Mesenchymal stem cell (in vitro differentiated cells and primary cell): ENCODE data around the gene MAST2.
A peak's percentile ranks its signal among the peaks of the same experiment; 100 is the strongest.

Experiments used
- DNase-seq: peaks from one replicate; pipeline ENCODE4 v3.0.0-alpha.2; 2013
- H2AFZ ChIP-seq: one replicate; pipeline ENCODE4 v1.6.1; 2013; ENCODE audit warnings: low read depth, mild to moderate bottlenecking, control low read depth, inconsistent platforms, low read length, moderate library complexity
- H2AK5ac ChIP-seq: 2 replicates; pipeline ENCODE4 v1.6.1; 2013; ENCODE audit warnings: low read length, moderate library complexity, mild to moderate bottlenecking, inconsistent platforms; ENCODE audit not compliant: severe bottlenecking
- H2BK120ac ChIP-seq: one replicate; pipeline ENCODE4 v1.6.1; 2013; ENCODE audit warnings: low read depth, mild to moderate bottlenecking, inconsistent platforms, low read length, moderate library complexity
- H2BK12ac ChIP-seq, 2 experiments: one replicate each; pipeline ENCODE4 v1.6.1; 2013; ENCODE audit warnings: inconsistent platforms in 2 of 2, low read length in 2 of 2, mild to moderate bottlenecking in 2 of 2, moderate library complexity in 2 of 2, control low read depth in 1 of 2
- H2BK15ac ChIP-seq: one replicate; pipeline ENCODE4 v1.6.1; 2013; ENCODE audit warnings: mild to moderate bottlenecking, low read depth, inconsistent platforms; ENCODE audit not compliant: poor library complexity, severe bottlenecking
- H2BK5ac ChIP-seq: 2 replicates; pipeline ENCODE4 v1.6.1; 2013; ENCODE audit warnings: low read depth, mild to moderate bottlenecking, low read length, control low read depth, inconsistent platforms; ENCODE audit not compliant: poor library complexity, severe bottlenecking
- H3K14ac ChIP-seq, 2 experiments: one replicate each; pipeline ENCODE4 v1.6.1; 2013; ENCODE audit warnings: inconsistent platforms in 2 of 2, low read length in 2 of 2, control low read depth in 1 of 2, mild to moderate bottlenecking in 1 of 2, moderate library complexity in 1 of 2
- H3K18ac ChIP-seq, 2 experiments: one replicate each; pipeline ENCODE4 v1.6.1; 2013; ENCODE audit warnings: inconsistent platforms in 2 of 2, low read length in 2 of 2, control low read depth in 1 of 2, low read depth in 1 of 2, mild to moderate bottlenecking in 1 of 2
- H3K23ac ChIP-seq, 2 experiments: one replicate each; pipeline ENCODE4 v1.6.1; 2013; ENCODE audit warnings: inconsistent platforms in 2 of 2, low read length in 2 of 2, mild to moderate bottlenecking in 2 of 2, moderate library complexity in 2 of 2, control low read depth in 1 of 2
- H3K27ac ChIP-seq: 2 replicates; pipeline ENCODE4 v1.5.1; 2013; ENCODE audit warnings: mild to moderate bottlenecking, moderate library complexity, low read length, control low read depth, inconsistent platforms; ENCODE audit not compliant: poor library complexity, severe bottlenecking
- H3K27me3 ChIP-seq, 2 experiments: 2 replicates each; pipeline versions ENCODE4 v1.6.1 to v1.7.0; 2013; ENCODE audit warnings: low read length in 2 of 2, mild to moderate bottlenecking in 2 of 2, moderate library complexity in 2 of 2, control low read depth in 1 of 2, inconsistent platforms in 1 of 2; ENCODE audit not compliant: control insufficient read depth in 1 of 2, insufficient read depth in 1 of 2
- H3K36me3 ChIP-seq, 2 experiments: 2 replicates each; pipeline versions ENCODE4 v1.6.1 to v1.7.0; 2013; ENCODE audit warnings: low read length in 2 of 2, control low read depth in 1 of 2, inconsistent platforms in 1 of 2, low read depth in 1 of 2, mild to moderate bottlenecking in 1 of 2; ENCODE audit not compliant: insufficient read depth in 2 of 2, control insufficient read depth in 1 of 2
- H3K4ac ChIP-seq, 2 experiments: one replicate each; pipeline ENCODE4 v1.6.1; 2013; ENCODE audit warnings: inconsistent platforms in 2 of 2, low read length in 2 of 2, mild to moderate bottlenecking in 2 of 2, moderate library complexity in 2 of 2, control low read depth in 1 of 2, low read depth in 1 of 2
- H3K4me1 ChIP-seq: 2 replicates; pipeline ENCODE4 v1.6.1; 2013; ENCODE audit warnings: low read depth, low read length, control low read depth; ENCODE audit not compliant: control insufficient read depth, insufficient read depth
- H3K4me2 ChIP-seq: 2 replicates; pipeline ENCODE4 v1.6.1; 2013; ENCODE audit warnings: low read length, mild to moderate bottlenecking, inconsistent platforms; ENCODE audit not compliant: poor library complexity, severe bottlenecking
- H3K4me3 ChIP-seq, 2 experiments: 2 replicates each; pipeline versions ENCODE4 v1.5.1 to v1.7.0; 2013; ENCODE audit warnings: low read length in 2 of 2, mild to moderate bottlenecking in 2 of 2, control low read depth in 1 of 2, low read depth in 1 of 2; ENCODE audit not compliant: insufficient read depth in 1 of 2
- H3K79me1 ChIP-seq: replicated peaks from 2 replicates; pipeline ENCODE4 v1.6.1; 2013; ENCODE audit warnings: mild to moderate bottlenecking, control low read depth, low read length, inconsistent platforms; ENCODE audit not compliant: poor library complexity, severe bottlenecking
- H3K9ac ChIP-seq: 2 replicates; pipeline ENCODE4 v1.7.0; 2013; ENCODE audit warnings: mild to moderate bottlenecking, low read length, moderate library complexity
- H3K9me3 ChIP-seq: 2 replicates; pipeline ENCODE4 v1.7.0; 2013; ENCODE audit warnings: mild to moderate bottlenecking, low read length; ENCODE audit not compliant: control insufficient read depth
- H4K8ac ChIP-seq: one replicate; pipeline ENCODE4 v1.6.1; 2013; ENCODE audit warnings: inconsistent platforms, mild to moderate bottlenecking, low read length, moderate library complexity
- H4K91ac ChIP-seq: one replicate; pipeline ENCODE4 v1.6.1; 2013; ENCODE audit warnings: mild to moderate bottlenecking, low read length, inconsistent platforms
- WGBS: methylation state at CpG from one replicate; pipeline ENCODE4 v1.1.7; 2013; ENCODE audit warnings: mixed read lengths; 5-methylcytosine and 5-hydroxymethylcytosine counted together

The MAST2 gene

GRCh38 chr1:45987204-45987603 is 183.8 kb downstream of the MAST2 start:
- no peak overlapping the region for H3K27ac ChIP-seq
- no peak overlapping the region for H2BK5ac ChIP-seq
- H3K4ac ChIP-seq, result no peak overlapping the region
- peaks cover 2% of the 10 kb centered on the region for H3K4me1 ChIP-seq
- no peaks in the 10 kb centered on the region for H3K27me3 ChIP-seq
- no peak overlapping the region for H2BK120ac ChIP-seq
- H3K9me3 ChIP-seq, result peaks cover 3% of the 10 kb centered on the region
- no peak overlapping the region for H2BK15ac ChIP-seq
- no peak for DNase-seq
- no peak overlapping the region for H2AK5ac ChIP-seq
- 94% methylated on average over 3 of the region's 4 CpGs for WGBS
- H3K4me3 ChIP-seq, result no peak overlapping the region
- no peak overlapping the region for H3K9ac ChIP-seq
- no peak overlapping the region for H4K91ac ChIP-seq
- H3K23ac ChIP-seq, result no peak overlapping the region
- no peak overlapping the region for H2AFZ ChIP-seq
- no peak overlapping the region for H4K8ac ChIP-seq
- H3K14ac ChIP-seq, result no peak overlapping the region
- H2BK12ac ChIP-seq, result no peak overlapping the region
- H3K36me3 ChIP-seq, result no peaks in the 10 kb centered on the region
- no peak overlapping the region for H3K4me2 ChIP-seq
- peaks cover 11% of the 10 kb centered on the region for H3K79me1 ChIP-seq
- H3K18ac ChIP-seq, result no peak overlapping the region

- no peak overlapping the region for H3K4ac ChIP-seq
- H2BK12ac ChIP-seq, result no peak overlapping the region
- 100% methylated on average over 1 of the region's 2 CpGs for WGBS
- no peak overlapping the region for H3K4me2 ChIP-seq
- H2BK5ac ChIP-seq, result no peak overlapping the region
- H3K4me3 ChIP-seq, result no peak overlapping the region
- H2BK15ac ChIP-seq, result no peak overlapping the region
- no peak overlapping the region for H2BK120ac ChIP-seq
- H3K9ac ChIP-seq, result no peak overlapping the region
- H2AFZ ChIP-seq, result no peak overlapping the region
- H4K8ac ChIP-seq, result no peak overlapping the region
- H3K14ac ChIP-seq, result no peak overlapping the region
- H3K27me3 ChIP-seq, result no peaks in the 10 kb centered on the region
- H3K23ac ChIP-seq, result no peak overlapping the region
- H3K4me1 ChIP-seq, result peaks cover 2% of the 10 kb centered on the region
- no peak overlapping the region for H3K18ac ChIP-seq
- peaks cover 14% of the 10 kb centered on the region for H3K79me1 ChIP-seq
- no peaks in the 10 kb centered on the region for H3K36me3 ChIP-seq
- H3K27ac ChIP-seq, result no peak overlapping the region
- no peak overlapping the region for H4K91ac ChIP-seq
- no peak overlapping the region for H2AK5ac ChIP-seq
- DNase-seq, result no peak
- peaks cover 3% of the 10 kb centered on the region for H3K9me3 ChIP-seq
These were observed 185.8 kb downstream of the MAST2 start for GRCh38 chr1:45989249-45989648.

- Histone ChIP-seq H3K4ac (no peak overlapping the region), H3K18ac (peak overlapping the region in 1 of 2 experiments; percentile 43), H3K4me3 (no peak overlapping the region), H2BK5ac (no peak overlapping the region), H3K27me3 (no peaks in the 10 kb centered on the region), H3K4me2 (no peak overlapping the region), H2BK12ac (peak overlapping the region in 1 of 2 experiments; percentile 21), H4K8ac (peak overlapping the region; percentile 77), H3K14ac (no peak overlapping the region), H3K23ac (no peak overlapping the region), H4K91ac (no peak overlapping the region), H2AK5ac (no peak overlapping the region), H2AFZ (no peak overlapping the region), H3K9me3 (peaks cover 3% of the 10 kb centered on the region), H3K27ac (no peak overlapping the region), H2BK120ac (no peak overlapping the region), H3K36me3 (peaks cover 0 to 3% of the 10 kb centered on the region in 2 experiments), H3K79me1 (peaks cover 26% of the 10 kb centered on the region), H2BK15ac (no peak overlapping the region), H3K9ac (no peak overlapping the region), H3K4me1 (no peaks in the 10 kb centered on the region)
- over 99% methylated on average over 6 of the region's 6 CpGs for WGBS
- no peak for DNase-seq
These were observed 191.0 kb downstream of the MAST2 start for GRCh38 chr1:45994423-45994822.

DNA sequence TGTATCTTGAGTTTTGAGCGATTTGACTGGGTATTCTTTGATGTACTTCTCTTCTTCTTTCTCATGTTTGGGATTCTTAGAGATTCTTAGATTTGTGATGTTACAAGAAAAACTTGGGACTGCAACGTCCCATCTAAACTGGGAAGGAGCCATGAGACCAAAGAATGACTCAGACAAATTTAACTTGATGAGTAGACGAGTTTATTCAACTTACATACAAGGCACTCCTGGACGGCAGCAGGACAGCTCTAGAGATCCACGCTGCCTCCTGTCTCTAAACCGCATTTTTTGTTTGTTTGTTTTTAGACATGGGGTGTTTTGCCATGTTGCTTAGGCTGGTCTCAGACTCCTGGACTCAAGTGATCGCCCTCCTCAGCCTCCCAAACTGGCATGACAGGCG is 191.9 kb downstream of the MAST2 start:
- H3K36me3 ChIP-seq, result peaks cover 5 to 6% of the 10 kb centered on the region in 2 experiments
- H3K4ac ChIP-seq, result no peak overlapping the region
- H3K4me3 ChIP-seq, result no peak overlapping the region
- no peak overlapping the region for H3K27ac ChIP-seq
- H2BK120ac ChIP-seq, result no peak overlapping the region
- H3K4me1 ChIP-seq, result no peaks in the 10 kb centered on the region
- H3K14ac ChIP-seq, result no peak overlapping the region
- no peak overlapping the region for H3K9ac ChIP-seq
- no peaks in the 10 kb centered on the region for H3K27me3 ChIP-seq
- no peak overlapping the region for H4K8ac ChIP-seq
- H3K9me3 ChIP-seq, result peaks cover 3% of the 10 kb centered on the region
- no peak overlapping the region for H3K23ac ChIP-seq
- H2AFZ ChIP-seq, result no peak overlapping the region
- peak overlapping the region; percentile 36 for H2BK15ac ChIP-seq
- DNase-seq, result peak; percentile 24
- WGBS, result 77% methylated on average over 8 of the region's 8 CpGs
- no peak overlapping the region for H2AK5ac ChIP-seq
- no peak overlapping the region for H3K18ac ChIP-seq
- H3K79me1 ChIP-seq, result peaks cover 25% of the 10 kb centered on the region
- H2BK5ac ChIP-seq, result no peak overlapping the region
- no peak overlapping the region for H4K91ac ChIP-seq
- no peak overlapping the region for H3K4me2 ChIP-seq
- H2BK12ac ChIP-seq, result no peak overlapping the region
